SH-SY5Y (cell line): ENCODE results near the gene PEX12.
A peak's percentile ranks its signal among the peaks of the same experiment; 100 is the strongest.

Source experiments
- GATA2 ChIP-seq: IDR thresholded peaks from 2 replicates; pipeline ENCODE4 v1.6.1; 2011; ENCODE audit warnings: mild to moderate bottlenecking, low read depth, low read length
- GATA3 ChIP-seq: IDR thresholded peaks from 2 replicates; pipeline ENCODE4 v1.6.1; 2011; ENCODE audit warnings: low read depth, mild to moderate bottlenecking, low read length, moderate library complexity

Gene PEX12

DNA sequence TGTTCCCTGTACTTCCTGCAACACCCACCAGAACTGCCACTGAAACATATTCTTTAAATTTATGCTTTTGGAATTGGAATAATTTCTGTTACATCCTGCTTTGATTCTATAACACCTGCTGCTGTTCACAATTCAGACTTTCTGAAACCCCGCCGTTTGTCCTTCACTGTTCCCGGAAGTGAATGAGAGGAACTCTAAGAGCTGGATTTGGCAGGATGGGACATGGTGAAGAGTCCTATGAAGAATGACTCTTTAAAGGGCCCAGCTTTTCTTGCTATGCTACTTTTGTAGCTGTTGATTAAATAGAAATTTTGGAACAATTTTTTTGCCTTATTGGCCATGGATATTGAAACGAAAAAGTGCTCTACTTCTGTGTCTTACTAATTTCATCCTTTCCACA lies 17.7 kb upstream of the PEX12 start:
- TF ChIP-seq GATA2: no peak
- TF ChIP-seq GATA3: no peak

DNA sequence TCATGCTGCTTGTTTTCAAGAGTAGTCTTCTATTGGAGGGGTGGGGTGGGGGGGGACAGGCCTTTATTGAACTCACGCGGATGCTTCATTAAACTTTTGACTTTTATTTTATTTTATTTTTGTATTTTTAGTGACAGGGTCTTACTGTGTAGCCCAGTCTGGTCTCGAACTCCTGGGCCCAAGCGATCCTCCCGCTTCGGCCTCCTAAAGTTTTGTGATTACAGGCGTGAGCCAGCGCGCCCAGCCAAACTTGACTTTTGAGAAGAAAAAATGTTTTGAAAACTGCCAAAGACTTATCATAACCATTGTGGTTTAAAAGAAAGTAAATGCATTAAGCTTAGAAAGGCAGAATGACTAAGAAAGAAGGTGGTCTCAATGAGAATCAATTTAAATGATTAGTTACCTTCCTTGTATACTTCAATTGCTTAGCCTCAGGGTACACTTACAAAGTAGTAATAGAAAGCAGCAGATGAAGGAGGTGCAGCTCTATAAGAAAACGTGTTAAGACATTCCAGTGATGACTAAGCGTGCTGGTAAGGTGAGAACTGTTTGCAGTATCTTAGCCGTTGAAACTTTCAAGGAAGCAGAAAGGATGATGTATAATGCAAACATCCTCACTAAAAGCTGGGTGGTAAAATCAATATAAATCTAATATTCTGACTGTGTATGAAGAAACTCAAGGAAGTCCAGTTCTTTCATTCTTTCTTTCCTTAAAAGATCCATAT lies 10.0 kb upstream of the PEX12 start:
- TF ChIP-seq GATA2 (no peak), GATA3 (no peak)

DNA sequence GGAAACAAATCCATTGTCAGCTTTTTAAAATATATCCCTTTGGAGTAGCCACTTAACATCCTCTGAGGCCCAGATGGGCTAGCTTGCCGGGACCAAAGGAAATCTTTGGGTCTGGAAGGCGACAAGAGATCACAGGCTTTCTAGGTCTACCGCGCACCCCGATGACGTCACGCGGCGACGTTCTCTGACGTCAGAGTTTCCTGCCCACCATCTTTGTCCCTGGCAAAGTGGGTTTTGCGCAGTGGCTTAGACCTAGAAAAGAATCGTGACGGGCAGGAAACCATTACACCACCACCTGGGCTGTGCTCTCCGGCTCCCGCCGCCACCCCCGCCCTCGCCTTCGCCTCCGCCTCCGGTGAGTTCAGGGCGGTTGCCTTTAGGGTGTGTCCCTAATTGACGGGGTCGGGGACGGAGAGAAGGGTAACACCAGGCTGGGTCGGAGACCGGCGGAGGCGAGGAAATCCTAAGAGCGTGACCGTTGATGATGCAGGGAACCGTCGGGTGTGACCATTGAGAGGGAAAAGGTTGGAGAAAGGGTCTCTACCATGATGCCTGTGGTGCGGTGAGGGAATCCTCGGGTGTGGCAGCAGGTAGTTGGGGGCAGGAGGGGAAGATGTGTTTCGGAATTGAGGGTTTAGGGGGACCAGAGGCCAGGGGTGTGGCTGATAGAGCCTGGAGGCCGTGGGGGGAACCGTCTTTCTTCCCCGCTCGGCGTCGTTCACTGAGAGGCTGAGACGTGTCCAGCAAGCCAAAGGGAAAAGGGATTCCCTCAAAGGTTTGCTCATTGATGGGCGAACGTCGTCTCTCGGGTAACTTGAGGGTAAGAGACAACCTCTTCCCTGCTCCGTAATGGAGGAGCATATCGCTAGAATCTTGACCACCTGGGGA lies 8.9 kb upstream of the PEX12 start, which contains the start of gene AP2B1:
TSS of gene AP2B1 (plus strand) at position 249 of the 888 bp plus-strand sequence. CDS start 6,709 bp downstream, outside the sequence.
- TF ChIP-seq GATA2 (peak; percentile 32; the same call in 1 of the 2 replicates), GATA3 (no peak)

DNA sequence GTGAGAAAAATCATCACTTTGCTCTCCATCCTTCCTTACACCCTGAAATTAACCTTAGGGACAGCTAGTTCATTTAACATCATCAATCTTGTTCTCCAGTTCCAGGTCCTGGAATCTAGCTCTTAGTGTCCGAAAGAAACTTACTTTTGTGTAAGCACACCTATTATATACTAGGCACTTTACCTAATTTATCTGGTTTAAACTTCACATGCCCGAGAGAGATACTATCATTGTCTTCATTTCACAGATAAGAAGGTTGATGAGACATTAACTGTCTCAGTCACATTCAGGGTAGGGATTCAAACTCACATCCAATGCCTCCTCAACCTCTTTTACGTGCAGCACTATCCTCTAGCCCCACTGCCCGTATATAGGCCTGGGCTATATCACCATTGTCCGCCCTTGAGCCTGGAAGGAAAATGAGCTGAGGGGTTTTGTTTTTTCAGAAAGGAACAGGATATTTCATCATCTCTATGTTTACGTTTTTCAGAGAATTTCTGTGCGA lies 8.2 kb upstream of the PEX12 start:
- no peak for TF ChIP-seq GATA3
- no peak for TF ChIP-seq GATA2

DNA sequence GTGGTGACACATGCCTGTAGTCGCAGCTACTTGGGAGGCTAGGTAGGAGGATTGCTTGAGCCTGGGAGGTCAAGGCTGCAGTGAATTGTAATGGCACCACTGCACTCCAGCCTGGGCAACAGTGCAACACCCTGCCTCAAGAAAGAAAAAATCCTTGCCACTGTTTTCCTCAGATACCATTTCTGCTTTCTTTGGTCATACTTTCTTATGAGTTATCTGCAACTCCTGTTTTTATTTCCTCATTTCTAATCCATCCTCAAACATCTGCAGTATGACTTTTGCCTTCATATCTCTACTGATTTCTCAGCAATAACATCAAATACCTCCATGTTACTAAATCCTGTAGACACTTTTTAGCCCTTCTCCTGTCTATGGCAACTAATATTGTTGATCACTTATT lies 5.7 kb upstream of the PEX12 start:
- TF ChIP-seq GATA3 (no peak), GATA2 (no peak)

DNA sequence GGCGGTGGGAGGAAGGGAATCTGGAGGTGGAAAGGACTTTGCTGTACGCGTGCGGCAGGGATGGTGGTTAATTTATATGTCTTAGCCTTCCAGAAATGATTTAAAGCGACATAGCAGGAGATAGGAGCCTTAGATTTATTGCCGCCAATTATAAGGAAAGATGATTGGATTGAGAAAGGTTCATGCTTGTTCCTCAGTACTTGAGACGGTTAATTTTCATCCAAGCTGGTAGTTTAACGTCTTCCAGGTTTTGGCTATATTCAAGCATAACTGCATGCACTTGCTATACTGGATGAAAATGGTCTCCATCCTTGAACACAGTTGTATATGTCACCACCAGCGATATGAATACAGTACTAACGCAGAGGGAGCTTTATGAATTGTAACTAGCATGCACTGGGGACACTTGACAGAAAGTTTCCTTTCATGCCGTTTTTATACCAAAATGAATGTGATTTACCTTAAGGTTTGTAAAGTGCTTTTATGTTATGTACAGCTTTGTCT lies 610 bp upstream of the PEX12 start:
- TF ChIP-seq GATA2 (no peak), GATA3 (no peak)

DNA sequence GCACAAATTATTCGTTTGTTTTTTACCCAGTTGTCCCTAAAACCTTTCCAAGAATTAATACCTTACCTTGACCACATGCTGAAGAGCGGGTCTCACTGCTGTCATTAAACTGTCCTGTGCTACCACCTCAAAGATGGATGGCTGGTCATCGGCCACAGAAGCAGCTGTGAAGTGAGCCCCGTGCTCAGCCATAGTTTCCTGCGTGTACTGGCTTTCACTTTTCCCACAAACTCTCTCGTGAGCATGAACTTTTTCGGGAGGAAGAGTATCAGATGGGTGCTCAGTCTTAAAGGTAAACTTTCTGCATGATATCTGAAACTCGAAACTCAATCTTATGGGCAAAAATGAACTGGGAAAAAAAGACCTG lies 558 bp downstream of the PEX12 start:
- no peak for TF ChIP-seq GATA2
- no peak for TF ChIP-seq GATA3

DNA sequence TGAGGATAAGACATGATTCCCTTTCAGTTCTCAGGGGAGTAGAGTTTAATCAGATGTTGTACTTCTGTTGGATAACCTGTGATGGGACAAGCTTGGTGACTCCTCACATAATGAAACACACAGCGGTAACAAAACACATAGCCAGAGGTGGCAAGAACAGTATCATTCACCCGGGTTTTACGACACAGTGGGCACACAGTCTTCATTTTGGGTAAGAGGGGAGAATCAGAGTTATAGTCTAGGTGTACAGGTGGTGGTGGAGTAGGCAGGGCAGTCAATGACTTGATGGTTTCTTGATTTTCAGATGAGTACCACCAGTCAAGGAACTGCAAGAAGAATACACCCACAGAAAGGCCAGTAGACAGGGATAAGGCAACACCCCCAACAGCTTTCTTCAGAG lies 2.6 kb downstream of the PEX12 start:
- TF ChIP-seq GATA3 (no peak), GATA2 (no peak)

DNA sequence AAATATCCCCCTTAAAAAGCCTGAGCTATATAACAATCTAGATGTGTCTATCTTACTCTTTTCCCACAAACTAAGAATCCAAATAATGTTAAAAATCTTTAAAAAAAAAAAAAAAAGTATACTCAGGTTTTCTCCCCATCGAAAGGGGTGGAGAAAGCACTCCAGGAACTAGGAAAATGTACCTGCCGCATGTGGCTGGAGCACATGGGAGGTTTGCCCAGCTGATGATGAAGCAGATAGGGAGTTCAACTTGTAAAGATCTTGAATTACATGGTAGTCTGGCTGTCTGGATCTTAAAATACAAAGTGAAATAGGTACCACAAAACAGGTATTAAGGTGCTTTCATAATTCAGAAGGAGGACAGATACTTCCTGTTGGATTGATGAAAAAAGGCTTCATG lies 9.0 kb downstream of the PEX12 start:
- no peak for TF ChIP-seq GATA3
- TF ChIP-seq GATA2: no peak

DNA sequence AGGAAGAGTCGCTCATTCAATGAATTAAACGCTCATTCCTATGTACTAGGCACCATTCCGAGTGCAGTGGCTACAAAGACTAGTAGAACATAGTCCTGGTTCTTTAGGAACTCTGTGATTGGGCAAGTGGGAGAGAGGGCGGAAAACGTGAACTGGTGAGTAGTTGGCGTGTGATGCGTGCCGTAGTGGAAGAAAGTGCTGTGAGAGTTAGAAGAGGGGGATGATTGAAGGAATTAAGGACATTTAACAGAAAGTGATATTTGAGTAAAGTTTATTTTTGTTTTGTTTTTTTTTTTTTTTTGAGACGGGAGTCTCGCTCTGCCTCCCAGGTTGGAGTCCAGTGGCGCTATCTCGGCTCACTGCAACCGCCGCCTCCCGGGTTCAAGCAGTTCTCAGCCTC lies 9.8 kb downstream of the PEX12 start:
- TF ChIP-seq GATA3: no peak
- TF ChIP-seq GATA2: no peak

DNA sequence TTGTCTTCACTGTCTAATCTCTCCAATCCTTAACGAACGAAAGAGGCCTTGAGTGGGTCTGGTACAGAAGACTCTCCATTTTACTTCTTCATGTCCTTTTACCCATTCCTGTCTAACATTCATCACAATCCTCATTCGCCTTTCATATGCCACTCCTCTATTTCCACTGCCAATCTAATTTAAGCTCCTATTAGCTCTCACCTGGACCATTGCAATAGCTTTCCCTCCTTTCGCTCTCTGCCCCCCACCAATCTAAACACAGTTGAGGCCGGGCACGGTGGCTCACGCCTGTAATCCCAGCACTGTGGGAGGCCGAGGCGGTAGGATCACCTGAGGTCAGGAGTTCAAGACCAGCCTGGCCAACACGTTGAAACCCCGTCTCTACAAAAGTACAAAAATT lies 11.4 kb downstream of the PEX12 start:
- TF ChIP-seq GATA2 (no peak), GATA3 (no peak)

DNA sequence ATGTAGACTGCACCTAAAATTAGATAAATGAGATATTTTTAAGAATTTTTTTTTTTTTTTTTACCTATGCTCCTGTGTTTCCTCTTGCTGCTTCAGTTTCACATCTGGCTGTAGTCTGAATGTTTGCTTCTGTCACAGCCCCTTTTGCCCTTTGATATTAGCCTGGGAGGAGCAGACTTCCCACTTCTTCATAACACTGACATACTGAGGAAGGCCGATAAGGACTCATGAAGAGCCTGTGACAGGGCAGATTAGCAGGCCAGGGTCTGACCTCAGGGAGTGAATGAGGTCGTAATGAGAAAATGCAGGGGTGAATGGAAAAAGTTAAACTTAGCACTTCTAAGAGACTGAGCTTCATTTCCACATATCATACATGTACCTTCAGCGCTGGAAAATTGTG lies 17.7 kb downstream of the PEX12 start, which contains the start of gene SLFN14:
TSS of gene SLFN14 (minus strand) at position 117 of the 400 bp plus-strand sequence. CDS start 2,757 bp downstream, outside the sequence.
- no peak for TF ChIP-seq GATA3
- TF ChIP-seq GATA2: no peak

DNA sequence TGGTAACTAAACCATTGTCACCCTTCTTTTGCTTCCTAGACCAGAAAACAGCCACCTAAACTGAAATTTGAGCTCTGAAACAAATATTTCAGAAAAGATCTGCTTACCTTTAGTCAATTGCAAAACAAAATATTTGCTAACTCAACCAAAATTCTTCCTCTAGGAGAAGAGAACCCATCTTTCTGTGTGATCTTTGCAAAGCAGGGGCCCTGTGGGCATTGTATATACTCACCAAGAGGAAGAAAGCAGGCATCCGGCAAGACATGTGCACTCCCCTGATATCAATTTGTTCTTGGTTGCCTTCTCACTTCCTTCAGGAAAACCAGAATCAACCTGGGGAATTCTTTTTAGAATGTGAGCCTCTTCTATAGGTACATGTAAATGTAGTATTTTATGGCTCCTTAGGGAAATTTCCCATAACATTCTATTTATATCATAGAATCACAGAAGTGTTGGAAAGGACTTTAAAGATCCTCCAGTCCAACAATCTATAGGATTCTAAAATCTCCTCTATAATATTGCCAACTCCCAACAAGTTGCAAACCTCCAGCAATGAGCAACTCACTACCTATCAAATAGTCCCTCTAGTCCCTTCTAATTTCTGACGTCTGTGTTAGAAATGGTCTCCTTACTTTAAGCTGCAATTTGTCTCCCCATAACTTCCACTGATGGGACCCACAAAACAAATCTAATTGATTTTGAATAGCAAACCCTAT lies 18.7 kb downstream of the PEX12 start:
- TF ChIP-seq GATA3: no peak
- no peak for TF ChIP-seq GATA2

DNA sequence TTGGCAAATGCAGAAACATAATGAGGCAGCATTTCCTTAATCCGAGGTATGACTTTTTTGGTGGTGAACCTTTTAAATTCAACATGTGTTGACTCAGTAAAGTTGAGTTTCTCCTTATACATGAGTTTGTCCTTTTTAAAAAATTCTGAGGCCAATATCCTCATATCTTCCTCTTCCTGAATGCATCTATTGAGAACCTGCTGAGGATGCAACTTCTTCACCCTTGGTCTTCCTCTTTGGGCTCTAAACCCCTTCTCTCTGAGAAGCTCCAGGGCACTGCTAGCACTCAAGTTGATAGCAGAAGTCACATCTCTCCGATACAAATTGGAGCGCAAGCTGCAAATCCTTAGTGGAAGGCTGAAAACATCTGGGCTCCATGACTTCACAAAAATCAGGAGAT lies 21.0 kb downstream of the PEX12 start:
- no peak for TF ChIP-seq GATA3
- no peak for TF ChIP-seq GATA2
